22Rv1 (cell line): Measurements from ENCODE around the gene ZMYND10.
A peak's percentile ranks its signal among the peaks of the same experiment; 100 is the strongest.

Experiments
- H3K27ac ChIP-seq: fragments of 450-650 bp; 2 replicates; pipeline ENCODE4 v1.5.1; 2017
- CTCF ChIP-seq: fragments of 450-650 bp; IDR thresholded peaks from 2 replicates; pipeline ENCODE4 v1.5.1; 2017; ENCODE audit warnings: mild to moderate bottlenecking
- ZFX ChIP-seq: fragments of 450-650 bp; IDR thresholded peaks from 2 replicates; pipeline ENCODE4 v1.6.1; 2017; ENCODE audit warnings: antibody characterized with exemption, borderline replicate concordance

The ZMYND10 gene

DNA sequence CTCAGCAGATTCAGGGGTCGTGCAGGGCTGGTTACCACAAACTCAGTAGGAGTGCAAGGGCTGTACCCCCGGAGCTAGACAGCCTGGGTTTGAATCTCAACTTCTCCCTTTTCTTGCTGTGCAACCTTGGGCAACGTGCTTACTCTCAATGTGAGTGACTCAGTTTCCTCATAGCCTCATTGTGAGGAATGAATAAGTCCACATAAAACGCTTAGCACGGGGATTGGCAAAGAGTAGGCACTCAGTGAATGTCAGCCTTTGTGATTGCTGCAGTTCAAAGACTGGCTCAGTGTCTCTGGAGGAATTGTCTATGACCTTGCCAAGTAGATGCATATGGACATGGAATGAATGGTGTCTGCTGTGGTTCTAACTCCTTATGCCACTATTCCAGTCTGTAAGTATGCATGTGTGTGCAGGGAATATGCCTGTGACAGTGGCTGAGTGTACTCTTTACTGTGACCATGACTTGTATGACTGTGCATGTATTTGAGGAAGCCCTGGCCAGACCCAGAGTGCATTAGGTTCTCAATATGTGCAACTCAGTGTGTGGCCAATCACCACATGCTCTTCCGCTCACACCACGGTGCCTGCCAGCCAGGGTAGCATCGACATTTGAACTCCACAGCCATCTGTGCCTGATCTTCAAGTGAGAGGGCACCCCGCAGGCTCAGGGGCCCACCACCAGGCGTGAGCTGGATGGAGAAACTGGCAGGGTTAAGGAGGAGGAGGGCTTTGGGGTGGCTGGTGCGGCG is 45.4 kb downstream of the ZMYND10 start:
- TF ChIP-seq ZFX (no peak), CTCF (no peak)
- peak overlapping the region; percentile 96 for H3K27ac ChIP-seq

GRCh38 chr3:50299638-50299928 is 45.9 kb downstream of the ZMYND10 start:
- TF ChIP-seq CTCF (no peak), ZFX (no peak)
- H3K27ac ChIP-seq: peak overlapping the region; percentile 96

DNA sequence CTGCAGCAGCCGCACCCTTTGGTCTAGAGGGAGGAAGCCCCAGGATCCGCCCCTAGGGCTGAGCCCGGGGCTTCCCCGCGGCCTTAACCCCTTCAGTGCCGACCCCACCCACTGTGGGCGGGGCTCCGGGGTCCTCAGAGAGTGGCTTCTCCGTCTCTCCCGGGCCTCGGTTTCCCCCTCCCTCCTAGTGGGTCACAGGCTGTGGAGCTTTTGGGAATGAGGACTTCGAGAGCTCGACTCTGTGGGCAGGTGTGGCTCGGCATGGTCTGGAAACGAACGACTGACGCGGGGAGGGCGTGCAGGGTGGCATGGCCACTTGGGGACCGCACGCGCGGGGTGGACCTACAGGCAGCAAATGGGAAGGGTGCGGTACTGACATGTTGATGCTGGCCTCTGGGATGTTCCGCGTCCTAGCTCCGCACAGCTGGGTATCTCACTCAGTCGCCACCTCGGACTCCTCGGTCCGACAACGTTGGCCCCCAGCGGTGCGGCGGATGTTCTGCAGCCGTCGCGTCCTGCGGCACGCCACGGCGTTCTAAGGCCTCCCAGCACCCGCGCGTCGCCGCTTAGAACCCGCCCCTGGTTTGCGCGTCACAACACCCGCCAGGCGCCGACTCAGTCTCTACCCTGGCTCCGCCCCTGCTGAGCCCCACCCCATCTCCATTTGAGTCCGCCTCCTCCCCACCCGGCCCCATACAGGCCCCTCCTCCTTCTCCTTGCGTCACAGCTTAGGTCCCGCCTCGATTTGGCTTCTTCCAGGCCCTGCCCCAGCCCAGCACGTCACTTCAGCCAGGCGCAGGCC is 46.5 kb downstream of the ZMYND10 start, which contains the start of the genes HYAL3 and NAA80:
TSS of gene HYAL3 (minus strand) at position 570 of the 802 bp plus-strand sequence. CDS start 3,803 bp downstream, outside the sequence.
TSS of gene NAA80 (minus strand) at position 570 of the 802 bp plus-strand sequence. CDS start 1,942 bp downstream, outside the sequence.
- TF ChIP-seq CTCF: peak; percentile 58
- TF ChIP-seq ZFX: no peak
- peak within 1 kb of the TSS; percentile 96 for H3K27ac ChIP-seq

- H3K27ac ChIP-seq: peak overlapping the region; percentile 96
Measured at GRCh38 chr3:50297896-50298725, 47.4 kb downstream of the ZMYND10 start.

GRCh38 chr3:50297384-50297775 is 48.2 kb downstream of the ZMYND10 start:
- no peak overlapping the region for H3K27ac ChIP-seq
- TF ChIP-seq CTCF: no peak
- no peak for TF ChIP-seq ZFX

More at GRCh38 chr3:50297896-50298725, 47.4 kb downstream of the ZMYND10 start:
- TF ChIP-seq ZFX (no peak), CTCF (no peak)

GRCh38 chr3:50296721-50297383 is 48.7 kb downstream of the ZMYND10 start:
- TF ChIP-seq ZFX (no peak), CTCF (no peak)
- H3K27ac ChIP-seq: no peak overlapping the region
